ENCODE results near the gene ESPNL.

Gene ESPNL

GRCh38 chr2:238116298-238117198 lies 16.4 kb downstream of the ESPNL start:
- WGBS (ENCODE audit: insufficient coverage, insufficient read length) = no CpG with 5 or more reads among the region's 21 CpGs
- Histone ChIP-seq H3K27ac (ENCODE audit: low read length) (no peak overlapping the region), H3K4me3 (ENCODE audit: low read length) (no peak overlapping the region), H3K27me3 (ENCODE audit: control insufficient read depth, insufficient read depth, low read length) (no peaks in the 10 kb centered on the region), H3K36me3 (ENCODE audit: control insufficient read depth, insufficient read depth, low read length) (no peaks in the 10 kb centered on the region; the same call in 1 of the 2 replicates), H3K9me3 (ENCODE audit: control insufficient read depth, insufficient read depth, low read length) (no peaks in the 10 kb centered on the region), H3K4me1 (ENCODE audit: control insufficient read depth, insufficient read depth, low read length) (0 out of 2 replicates have a peak, but pooled peaks cover 1% of the 10 kb centered on the region)
- no peak for DNase-seq (ENCODE audit: low read depth, low spot score)

GRCh38 chr2:238117199-238118154 lies 17.3 kb downstream of the ESPNL start:
- Histone ChIP-seq H3K27me3 (ENCODE audit: control insufficient read depth, insufficient read depth, low read length) (no peaks in the 10 kb centered on the region), H3K36me3 (ENCODE audit: control insufficient read depth, insufficient read depth, low read length) (no peaks in the 10 kb centered on the region; the same call in 1 of the 2 replicates), H3K4me3 (ENCODE audit: low read length) (no peak overlapping the region), H3K27ac (ENCODE audit: low read length) (no peak overlapping the region), H3K9me3 (ENCODE audit: control insufficient read depth, insufficient read depth, low read length) (no peaks in the 10 kb centered on the region), H3K4me1 (ENCODE audit: control insufficient read depth, insufficient read depth, low read length) (0 out of 2 replicates have a peak, but pooled peaks cover 1% of the 10 kb centered on the region)
- no peak for DNase-seq (ENCODE audit: low read depth, low spot score)
- no CpG with 5 or more reads among the region's 11 CpGs for WGBS (ENCODE audit: insufficient coverage, insufficient read length)

GRCh38 chr2:238119756-238120462 lies 19.8 kb downstream of the ESPNL start:
- no peak overlapping the region for H3K4me3 ChIP-seq (ENCODE audit: low read length)
- WGBS (ENCODE audit: insufficient coverage, insufficient read length) = no CpG with 5 or more reads among the region's 15 CpGs
- DNase-seq (ENCODE audit: low read depth, low spot score) = no peak
- H3K9me3 ChIP-seq (ENCODE audit: control insufficient read depth, insufficient read depth, low read length) = no peaks in the 10 kb centered on the region
- 0 out of 2 replicates have a peak, but pooled peaks cover 3% of the 10 kb centered on the region for H3K4me1 ChIP-seq (ENCODE audit: control insufficient read depth, insufficient read depth, low read length)
- no peaks in the 10 kb centered on the region for H3K27me3 ChIP-seq (ENCODE audit: control insufficient read depth, insufficient read depth, low read length)
- H3K36me3 ChIP-seq (ENCODE audit: control insufficient read depth, insufficient read depth, low read length) = no peaks in the 10 kb centered on the region; the same call in 1 of the 2 replicates
- no peak overlapping the region for H3K27ac ChIP-seq (ENCODE audit: low read length)

GRCh38 chr2:238120463-238121298 lies 20.5 kb downstream of the ESPNL start:
- no peak for DNase-seq (ENCODE audit: low read depth, low spot score)
- no peaks in the 10 kb centered on the region for H3K9me3 ChIP-seq (ENCODE audit: control insufficient read depth, insufficient read depth, low read length)
- no peaks in the 10 kb centered on the region for H3K27me3 ChIP-seq (ENCODE audit: control insufficient read depth, insufficient read depth, low read length)
- H3K36me3 ChIP-seq (ENCODE audit: control insufficient read depth, insufficient read depth, low read length) = no peaks in the 10 kb centered on the region; the same call in 1 of the 2 replicates
- no CpG with 5 or more reads among the region's 30 CpGs for WGBS (ENCODE audit: insufficient coverage, insufficient read length)
- H3K27ac ChIP-seq (ENCODE audit: low read length) = no peak overlapping the region
- H3K4me1 ChIP-seq (ENCODE audit: control insufficient read depth, insufficient read depth, low read length) = 0 out of 2 replicates have a peak, but pooled peaks cover 3% of the 10 kb centered on the region
- H3K4me3 ChIP-seq (ENCODE audit: low read length) = no peak overlapping the region

- Histone ChIP-seq H3K4me3 (ENCODE audit: low read length) (no peak overlapping the region), H3K27me3 (ENCODE audit: control insufficient read depth, insufficient read depth, low read length) (no peaks in the 10 kb centered on the region), H3K27ac (ENCODE audit: low read length) (no peak overlapping the region), H3K36me3 (ENCODE audit: control insufficient read depth, insufficient read depth, low read length) (no peaks in the 10 kb centered on the region; the same call in 1 of the 2 replicates), H3K4me1 (ENCODE audit: control insufficient read depth, insufficient read depth, low read length) (0 out of 2 replicates have a peak, but pooled peaks cover 3% of the 10 kb centered on the region), H3K9me3 (ENCODE audit: control insufficient read depth, insufficient read depth, low read length) (no peaks in the 10 kb centered on the region)
- no CpG with 5 or more reads among the region's 27 CpGs for WGBS (ENCODE audit: insufficient coverage, insufficient read length)
- no peak for DNase-seq (ENCODE audit: low read depth, low spot score)
Observed at GRCh38 chr2:238121511-238122286, 21.6 kb downstream of the ESPNL start.

GRCh38 chr2:238122287-238123217 lies 22.4 kb downstream of the ESPNL start:
- Histone ChIP-seq H3K36me3 (ENCODE audit: control insufficient read depth, insufficient read depth, low read length) (no peaks in the 10 kb centered on the region), H3K27ac (ENCODE audit: low read length) (no peak overlapping the region), H3K4me3 (ENCODE audit: low read length) (no peak overlapping the region), H3K4me1 (ENCODE audit: control insufficient read depth, insufficient read depth, low read length) (0 out of 2 replicates have a peak, but pooled peaks cover 3% of the 10 kb centered on the region), H3K27me3 (ENCODE audit: control insufficient read depth, insufficient read depth, low read length) (no peaks in the 10 kb centered on the region), H3K9me3 (ENCODE audit: control insufficient read depth, insufficient read depth, low read length) (no peaks in the 10 kb centered on the region)
- DNase-seq (ENCODE audit: low read depth, low spot score) = no peak
- no CpG with 5 or more reads among the region's 29 CpGs for WGBS (ENCODE audit: insufficient coverage, insufficient read length)

- Histone ChIP-seq H3K27me3 (ENCODE audit: control insufficient read depth, insufficient read depth, low read length) (no peaks in the 10 kb centered on the region), H3K36me3 (ENCODE audit: control insufficient read depth, insufficient read depth, low read length) (no peaks in the 10 kb centered on the region), H3K27ac (ENCODE audit: low read length) (no peak overlapping the region), H3K9me3 (ENCODE audit: control insufficient read depth, insufficient read depth, low read length) (no peaks in the 10 kb centered on the region), H3K4me3 (ENCODE audit: low read length) (no peak overlapping the region), H3K4me1 (ENCODE audit: control insufficient read depth, insufficient read depth, low read length) (peaks cover 5% of the 10 kb centered on the region; the same call in 1 of the 2 replicates)
- DNase-seq (ENCODE audit: low read depth, low spot score) = no peak
- WGBS (ENCODE audit: insufficient coverage, insufficient read length) = no CpG with 5 or more reads among the region's 22 CpGs
Observed at GRCh38 chr2:238123218-238123971, 23.3 kb downstream of the ESPNL start.

- Histone ChIP-seq H3K36me3 (ENCODE audit: control insufficient read depth, insufficient read depth, low read length) (no peaks in the 10 kb centered on the region), H3K9me3 (ENCODE audit: control insufficient read depth, insufficient read depth, low read length) (no peaks in the 10 kb centered on the region), H3K4me1 (ENCODE audit: control insufficient read depth, insufficient read depth, low read length) (peaks cover 9% of the 10 kb centered on the region; the same call in 1 of the 2 replicates), H3K27me3 (ENCODE audit: control insufficient read depth, insufficient read depth, low read length) (no peaks in the 10 kb centered on the region), H3K27ac (ENCODE audit: low read length) (no peak overlapping the region), H3K4me3 (ENCODE audit: low read length) (no peak overlapping the region)
- no CpG with 5 or more reads among the region's 14 CpGs for WGBS (ENCODE audit: insufficient coverage, insufficient read length)
- DNase-seq (ENCODE audit: low read depth, low spot score) = no peak
Observed at GRCh38 chr2:238123991-238124470, 23.9 kb downstream of the ESPNL start.
